OCI-LY1 (cell line): ENCODE data around the gene LRRC55.

Source experiments
- H2AFZ ChIP-seq: fragments of 200-600 bp; sonication (generic), shearing (Covaris generic); 2 replicates; pipeline ENCODE4 v1.6.0; 2014; ENCODE audit warnings: antibody characterized with exemption, mild to moderate bottlenecking, low read length
- H3F3A ChIP-seq: fragments of 200-600 bp; sonication (generic), shearing (Covaris generic); 2 replicates; pipeline ENCODE4 v1.6.0; 2014; ENCODE audit warnings: mild to moderate bottlenecking, antibody characterized with exemption, low read length, moderate library complexity; ENCODE audit not compliant: insufficient read depth
- H3K27ac ChIP-seq: fragments of 200-600 bp; sonication (generic); 2 replicates; pipeline ENCODE4 v1.5.1; 2014; ENCODE audit warnings: low read length, mixed run types, mild to moderate bottlenecking, low read depth; ENCODE audit not compliant: poor library complexity, severe bottlenecking
- H3K27me3 ChIP-seq: fragments of 200-600 bp; sonication (generic); 2 replicates; pipeline ENCODE4 v1.6.0; 2014; ENCODE audit warnings: antibody characterized with exemption, mild to moderate bottlenecking, low read length, moderate library complexity; ENCODE audit not compliant: insufficient read depth
- H3K36me3 ChIP-seq: fragments of 200-600 bp; sonication (generic); 2 replicates; pipeline ENCODE4 v1.6.1; 2014; ENCODE audit warnings: mild to moderate bottlenecking, antibody characterized with exemption, low read length, moderate library complexity, mixed read lengths; ENCODE audit not compliant: insufficient read depth
- H3K4me1 ChIP-seq: fragments of 200-600 bp; sonication (generic); 2 replicates; pipeline ENCODE4 v1.5.1; 2014; ENCODE audit warnings: mild to moderate bottlenecking, low read length, moderate library complexity; ENCODE audit not compliant: insufficient read depth, severe bottlenecking
- H3K4me2 ChIP-seq: fragments of 200-600 bp; sonication (generic), shearing (Covaris generic); 2 replicates; pipeline ENCODE4 v1.6.1; 2014; ENCODE audit warnings: low read length
- H3K4me3 ChIP-seq: fragments of 200-600 bp; sonication (generic); 2 replicates; pipeline ENCODE4 v1.5.1; 2014; ENCODE audit warnings: low read length, low read depth, mild to moderate bottlenecking, mixed read lengths; ENCODE audit not compliant: poor library complexity, severe bottlenecking
- H3K79me2 ChIP-seq: fragments of 200-600 bp; shearing (Covaris generic); 2 replicates; pipeline ENCODE4 v1.6.1; 2016; ENCODE audit warnings: mixed run types, low read length, mixed read lengths; ENCODE audit not compliant: insufficient read depth
- H3K9ac ChIP-seq: fragments of 200-600 bp; sonication (generic), shearing (Covaris generic); 2 replicates; pipeline ENCODE4 v1.6.1; 2014; ENCODE audit warnings: mild to moderate bottlenecking, low read length, mixed read lengths
- H3K9me2 ChIP-seq: fragments of 200-600 bp; sonication (generic), shearing (Covaris generic); 2 replicates; pipeline ENCODE4 v1.6.1; 2014; ENCODE audit warnings: low read depth, mild to moderate bottlenecking, low read length, mixed read lengths
- H3K9me3 ChIP-seq: fragments of 200-600 bp; shearing (Covaris generic); 2 replicates; pipeline ENCODE4 v1.6.1; 2014; ENCODE audit warnings: low read length, mixed read lengths
- H4K20me1 ChIP-seq: fragments of 200-600 bp; sonication (generic), shearing (Covaris generic); 2 replicates; pipeline ENCODE4 v1.6.0; 2016; ENCODE audit warnings: mild to moderate bottlenecking, low read length; ENCODE audit not compliant: insufficient read depth
- EZH2 ChIP-seq: fragments of 200-600 bp; sonication (generic), shearing (Covaris generic); IDR thresholded peaks from 2 replicates; pipeline ENCODE4 v1.8.0; 2017; ENCODE audit warnings: borderline replicate concordance, mixed run types, mild to moderate bottlenecking, antibody characterized with exemption, low read length, moderate library complexity, mixed read lengths
- TF ChIP-seq, protein P1 (sequence below): fragments of 200-600 bp; sonication (generic), shearing (Covaris generic); IDR thresholded peaks from 2 replicates; pipeline ENCODE4 v1.5.1; 2017; ENCODE audit warnings: mild to moderate bottlenecking, antibody characterized with exemption, low read length, moderate library complexity, mixed read lengths

LRRC55 gene

GRCh38 chr11:57230316-57230715 lies 48.6 kb downstream of the LRRC55 start:
- no peaks in the 10 kb centered on the region for H3K9me3 ChIP-seq
- H3K79me2 ChIP-seq, result no peaks in the 10 kb centered on the region
- no peaks in the 10 kb centered on the region for H3K9me2 ChIP-seq
- no peaks in the 10 kb centered on the region for H3K27me3 ChIP-seq
- H3K9ac ChIP-seq, result no peak overlapping the region
- no peak overlapping the region for H2AFZ ChIP-seq
- H3K4me2 ChIP-seq, result no peak overlapping the region
- TF ChIP-seq, protein P1, sequence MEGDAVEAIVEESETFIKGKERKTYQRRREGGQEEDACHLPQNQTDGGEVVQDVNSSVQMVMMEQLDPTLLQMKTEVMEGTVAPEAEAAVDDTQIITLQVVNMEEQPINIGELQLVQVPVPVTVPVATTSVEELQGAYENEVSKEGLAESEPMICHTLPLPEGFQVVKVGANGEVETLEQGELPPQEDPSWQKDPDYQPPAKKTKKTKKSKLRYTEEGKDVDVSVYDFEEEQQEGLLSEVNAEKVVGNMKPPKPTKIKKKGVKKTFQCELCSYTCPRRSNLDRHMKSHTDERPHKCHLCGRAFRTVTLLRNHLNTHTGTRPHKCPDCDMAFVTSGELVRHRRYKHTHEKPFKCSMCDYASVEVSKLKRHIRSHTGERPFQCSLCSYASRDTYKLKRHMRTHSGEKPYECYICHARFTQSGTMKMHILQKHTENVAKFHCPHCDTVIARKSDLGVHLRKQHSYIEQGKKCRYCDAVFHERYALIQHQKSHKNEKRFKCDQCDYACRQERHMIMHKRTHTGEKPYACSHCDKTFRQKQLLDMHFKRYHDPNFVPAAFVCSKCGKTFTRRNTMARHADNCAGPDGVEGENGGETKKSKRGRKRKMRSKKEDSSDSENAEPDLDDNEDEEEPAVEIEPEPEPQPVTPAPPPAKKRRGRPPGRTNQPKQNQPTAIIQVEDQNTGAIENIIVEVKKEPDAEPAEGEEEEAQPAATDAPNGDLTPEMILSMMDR, result no peak
- no peak for TF ChIP-seq EZH2
- H3K4me1 ChIP-seq, result no peaks in the 10 kb centered on the region
- no peaks in the 10 kb centered on the region for H4K20me1 ChIP-seq
- H3K4me3 ChIP-seq, result no peak overlapping the region
- H3K27ac ChIP-seq, result no peak overlapping the region
- H3F3A ChIP-seq, result no peaks in the 10 kb centered on the region
- H3K36me3 ChIP-seq, result no peaks in the 10 kb centered on the region

DNA sequence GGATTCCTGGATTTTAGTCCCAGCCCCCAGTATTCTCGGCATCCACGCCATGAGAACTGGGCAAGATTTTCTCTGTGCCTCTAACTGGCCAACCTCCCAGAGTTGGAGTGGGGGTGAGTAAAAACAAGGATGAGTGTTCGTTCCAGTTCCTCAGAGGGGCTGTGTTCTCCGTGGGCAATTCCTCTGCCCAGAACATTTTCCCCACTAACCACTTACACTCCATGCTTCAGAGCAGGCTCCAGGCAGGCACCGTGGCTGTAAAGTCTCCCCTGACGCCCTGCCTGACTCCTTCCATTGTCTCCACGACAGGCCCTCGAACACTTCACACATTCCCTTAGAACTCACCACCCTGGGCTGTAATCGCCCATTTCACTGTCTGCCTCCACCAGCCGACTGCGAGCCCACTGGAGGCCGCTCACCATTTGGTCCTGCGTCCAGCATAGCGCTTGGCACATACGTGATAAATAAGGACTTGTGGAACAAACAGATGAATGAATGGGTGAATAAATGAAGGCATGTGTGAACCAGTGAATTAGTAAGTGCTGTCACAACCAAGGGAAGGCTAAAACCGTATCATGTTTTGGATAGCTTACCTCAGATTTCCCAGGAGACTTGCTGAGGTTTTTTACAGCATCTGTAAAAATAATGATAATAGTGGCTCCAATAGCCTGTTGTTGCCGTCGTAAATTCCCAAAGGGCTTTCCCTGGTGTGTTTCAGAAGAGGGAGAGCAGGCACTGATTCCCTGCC lies 49.2 kb downstream of the LRRC55 start:
- no peaks in the 10 kb centered on the region for H3K36me3 ChIP-seq
- no peaks in the 10 kb centered on the region for H3K4me1 ChIP-seq
- no peaks in the 10 kb centered on the region for H3K9me3 ChIP-seq
- TF ChIP-seq EZH2, result no peak
- TF ChIP-seq, protein P1, result no peak
- H3K4me3 ChIP-seq, result no peak overlapping the region
- H3K79me2 ChIP-seq, result no peaks in the 10 kb centered on the region
- H3K9me2 ChIP-seq, result no peaks in the 10 kb centered on the region
- no peak overlapping the region for H3K4me2 ChIP-seq
- H3K27me3 ChIP-seq, result no peaks in the 10 kb centered on the region
- no peak overlapping the region for H3K9ac ChIP-seq
- H3F3A ChIP-seq, result no peaks in the 10 kb centered on the region
- no peaks in the 10 kb centered on the region for H4K20me1 ChIP-seq
- no peak overlapping the region for H2AFZ ChIP-seq
- no peak overlapping the region for H3K27ac ChIP-seq

GRCh38 chr11:57231539-57232253 lies 49.9 kb downstream of the LRRC55 start:
- TF ChIP-seq, protein P1, result no peak
- TF ChIP-seq EZH2, result no peak
- H3K36me3 ChIP-seq, result no peaks in the 10 kb centered on the region
- H3K9me2 ChIP-seq, result no peaks in the 10 kb centered on the region
- no peak overlapping the region for H2AFZ ChIP-seq
- no peaks in the 10 kb centered on the region for H3K27me3 ChIP-seq
- no peaks in the 10 kb centered on the region for H3F3A ChIP-seq
- H3K9me3 ChIP-seq, result no peaks in the 10 kb centered on the region
- no peak overlapping the region for H3K4me3 ChIP-seq
- no peak overlapping the region for H3K4me2 ChIP-seq
- no peaks in the 10 kb centered on the region for H3K79me2 ChIP-seq
- no peaks in the 10 kb centered on the region for H3K4me1 ChIP-seq
- no peak overlapping the region for H3K27ac ChIP-seq
- H4K20me1 ChIP-seq, result no peaks in the 10 kb centered on the region
- no peak overlapping the region for H3K9ac ChIP-seq
